HFF-Myc (cell line): Measurements from ENCODE around the gene FAM53A.

Experiments used
- DNase-seq: peaks from one replicate; pipeline ENCODE4 v3.0.0-alpha.2; 2011; ENCODE audit warnings: low read depth; ENCODE audit errors: extremely low read depth
- H3K4me3 ChIP-seq: replicated peaks from 2 replicates; pipeline ENCODE4 v1.5.1; 2011; ENCODE audit warnings: low read depth, mild to moderate bottlenecking, control low read depth, low read length
- CTCF ChIP-seq: IDR thresholded peaks from 2 replicates; pipeline ENCODE4 v1.5.1; 2012; ENCODE audit warnings: mild to moderate bottlenecking, low read depth, low read length, control low read depth; ENCODE audit errors: missing control alignments

The FAM53A gene

GRCh38 chr4:1625600-1626138 lies 58.4 kb downstream of the FAM53A start:
- no peak for DNase-seq
- H3K4me3 ChIP-seq = no peak overlapping the region
- TF ChIP-seq CTCF = no peak

DNA sequence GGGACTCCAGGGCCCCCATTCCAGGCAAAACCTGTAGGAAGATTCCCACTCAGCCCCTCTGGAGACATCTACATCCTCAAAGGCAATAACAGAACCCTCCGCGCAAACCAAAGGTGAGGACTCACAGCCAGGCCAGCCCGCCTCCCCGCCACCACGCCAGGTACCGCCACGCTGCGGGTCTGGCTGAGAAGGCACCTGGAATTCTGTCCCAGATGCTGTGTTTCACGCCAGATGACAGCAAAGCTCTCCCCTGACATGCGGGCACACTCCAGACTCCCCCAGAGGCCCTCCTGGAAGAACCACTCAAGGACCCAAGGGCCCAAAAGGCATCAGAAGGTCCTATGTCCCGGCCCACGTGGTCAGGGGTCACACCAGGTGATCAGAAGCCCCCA lies 59.6 kb downstream of the FAM53A start:
- DNase-seq = no peak
- TF ChIP-seq CTCF = no peak

DNA sequence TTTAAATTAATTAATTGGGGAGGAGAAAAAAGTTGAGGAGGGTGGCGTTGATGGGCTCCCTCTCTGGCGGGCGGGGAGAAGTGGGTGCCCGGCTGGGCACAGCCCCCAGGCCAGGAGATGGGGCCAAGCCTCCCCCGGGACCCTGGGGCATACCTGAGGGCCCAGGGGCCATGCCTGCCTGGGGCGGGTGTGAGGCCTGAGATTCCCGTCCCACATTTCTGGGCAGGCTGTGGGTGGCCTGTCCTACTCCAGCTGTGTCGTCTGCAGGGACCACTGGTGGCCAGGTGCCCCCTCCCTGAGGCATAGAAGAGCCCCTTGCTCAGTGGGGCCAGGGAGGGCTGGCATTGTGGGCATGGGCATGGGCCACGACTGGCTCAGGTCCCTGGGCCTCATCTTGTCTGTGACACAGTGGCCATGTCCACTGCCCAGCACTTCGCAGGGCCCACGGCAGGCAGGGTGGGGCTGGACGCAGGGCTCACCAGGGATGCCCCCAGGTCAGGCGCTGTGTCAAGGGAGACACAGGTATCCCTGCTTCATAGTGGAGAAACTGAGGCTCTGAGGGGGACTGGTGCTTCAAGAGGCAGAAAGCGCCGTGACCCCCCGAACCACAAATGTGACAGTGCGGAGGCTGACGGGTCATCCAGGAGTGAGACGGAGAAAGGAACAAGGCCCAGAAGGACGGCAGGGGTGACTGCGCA lies 60.1 kb downstream of the FAM53A start:
- DNase-seq = no peak
- H3K4me3 ChIP-seq = no peak overlapping the region
- no peak for TF ChIP-seq CTCF

More for the DNA sequence above, 59.6 kb downstream of the FAM53A start:
- H3K4me3 ChIP-seq = no peak overlapping the region

- TF ChIP-seq CTCF = no peak
- no peak for DNase-seq
- H3K4me3 ChIP-seq = no peak overlapping the region
Observed at GRCh38 chr4:1623400-1623799, 60.7 kb downstream of the FAM53A start.

- no peak overlapping the region for H3K4me3 ChIP-seq
- no peak for DNase-seq
- TF ChIP-seq CTCF = no peak
Observed at GRCh38 chr4:1622956-1623355, 61.2 kb downstream of the FAM53A start.

DNA sequence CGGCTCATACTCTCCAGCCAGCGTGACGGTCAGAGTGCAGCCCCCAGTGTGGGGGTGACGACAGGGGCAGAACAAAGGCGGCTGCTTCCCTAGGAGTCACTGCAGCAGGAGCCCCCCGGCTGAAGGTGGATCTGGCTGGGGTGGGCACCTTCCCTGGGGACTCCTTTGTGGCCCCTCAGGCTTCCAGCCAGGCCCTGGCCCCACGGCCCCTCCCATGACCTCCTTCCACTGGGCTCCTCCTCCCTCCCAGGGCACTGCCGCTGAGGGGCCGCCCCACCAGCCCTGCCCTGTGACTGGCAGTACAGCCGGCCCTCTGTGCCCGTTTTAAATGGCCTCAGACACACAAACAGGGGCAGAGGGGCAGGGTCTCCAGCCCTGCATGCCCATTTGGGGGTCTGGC lies 61.9 kb downstream of the FAM53A start:
- TF ChIP-seq CTCF = no peak
- no peak for DNase-seq
- H3K4me3 ChIP-seq = no peak overlapping the region

DNA sequence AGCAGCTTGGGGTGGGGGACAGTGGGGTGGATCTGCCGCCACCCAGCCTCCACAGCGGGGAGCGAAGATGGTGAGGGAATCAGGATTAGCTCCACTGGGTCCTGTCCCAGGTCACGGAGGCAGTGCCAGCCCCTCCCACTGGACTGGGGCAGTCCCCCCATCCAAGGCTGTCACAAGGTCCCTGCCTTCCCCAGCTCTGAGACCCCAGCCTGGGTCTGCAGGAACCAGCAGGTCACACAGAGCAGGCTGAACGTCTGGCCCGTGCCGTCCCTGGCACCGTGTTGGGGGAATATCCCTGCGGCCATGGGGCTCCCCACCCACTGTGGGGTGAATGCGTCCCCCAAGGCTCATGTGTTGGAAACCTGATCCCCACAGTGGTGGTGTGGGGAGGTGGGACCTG lies 62.6 kb downstream of the FAM53A start:
- no peak for TF ChIP-seq CTCF
- no peak overlapping the region for H3K4me3 ChIP-seq
- no peak for DNase-seq
